Panc1 (cell line): Measurements from ENCODE around the gene FYN. TPM values are rescaled to one million over a fixed set of nuclear protein-coding genes. Genes with fewer than 3 reads are reported as not detected.

ENCODE experiments used
- ATAC-seq: fragments of 200-7000 bp; cut with Tn5 transposase; 2 replicates; pipeline ENCODE4 v1.9.1; 2020; ENCODE audit warnings: mild to moderate bottlenecking, moderate library complexity
- BruUV-seq: library from RNA; stranded (reverse); fragments of 400-500 nt; replicated peaks from 2 replicates; lab custom pipeline; 2021; lab: Mats Ljungman, UMichigan
- CTCF ChIA-PET: fragments of 300-600 bp; sonication (Branson Sonifier 250); formaldehyde crosslinking; loops from one replicate; lab custom pipeline; 2022; ENCODE audit warnings: antibody characterized with exemption; lab: Charles Lee
- POLR2A ChIA-PET: fragments of 300-600 bp; sonication (Branson Sonifier 250); formaldehyde crosslinking; loops from one replicate; lab custom pipeline; 2022; ENCODE audit warnings: antibody characterized with exemption; lab: Charles Lee
- DNase-seq: peaks from one replicate; pipeline ENCODE4 v3.0.0-alpha.2; 2010; ENCODE audit warnings: low read depth, low spot score
- H3K27ac ChIP-seq: 2 replicates; pipeline ENCODE4 v1.5.1; 2011; ENCODE audit warnings: mild to moderate bottlenecking, low read length, inconsistent platforms
- H3K27me3 ChIP-seq: fragments of 200-500 bp; sonication (Bioruptor generic); 2 replicates; pipeline ENCODE4 v1.6.0; 2014; ENCODE audit warnings: low read length, inconsistent platforms; ENCODE audit not compliant: control insufficient read depth, insufficient read depth
- H3K36me3 ChIP-seq: fragments of 200-500 bp; sonication (Bioruptor generic); 2 replicates; pipeline ENCODE4 v1.5.1; 2014; ENCODE audit warnings: inconsistent platforms, mild to moderate bottlenecking, low read length, moderate library complexity; ENCODE audit not compliant: control insufficient read depth, insufficient read depth
- H3K4me1 ChIP-seq: 2 replicates; pipeline ENCODE4 v1.5.1; 2011; ENCODE audit warnings: inconsistent platforms, mild to moderate bottlenecking, low read length, moderate library complexity; ENCODE audit not compliant: control insufficient read depth, insufficient read depth
- H3K4me3 ChIP-seq, 2 experiments: 2 replicates each; pipeline ENCODE4 v1.5.1; 2011 to 2012; ENCODE audit warnings: low read depth in 2 of 2, low read length in 2 of 2, mild to moderate bottlenecking in 2 of 2, inconsistent platforms in 1 of 2, moderate library complexity in 1 of 2
- H3K9me3 ChIP-seq: fragments of 200-500 bp; sonication (Bioruptor generic); 2 replicates; pipeline ENCODE4 v1.5.1; 2014; ENCODE audit warnings: low read depth, mild to moderate bottlenecking, inconsistent platforms, low read length, moderate library complexity; ENCODE audit not compliant: control insufficient read depth, insufficient read depth
- POLR2AphosphoS5 ChIP-seq: IDR thresholded peaks from 2 replicates; pipeline ENCODE4 v1.6.1; 2012; ENCODE audit warnings: mild to moderate bottlenecking, low read depth, low read length, moderate library complexity
- SIN3A ChIP-seq: IDR thresholded peaks from 2 replicates; pipeline ENCODE4 v1.6.1; 2012; ENCODE audit warnings: low read depth, mild to moderate bottlenecking, low read length, moderate library complexity, borderline replicate concordance; ENCODE audit not compliant: insufficient read depth
- TCF7L2 ChIP-seq: IDR thresholded peaks from 2 replicates; pipeline ENCODE4 v1.6.1; 2011; ENCODE audit warnings: mild to moderate bottlenecking, low read depth, low read length, inconsistent platforms
- in situ Hi-C: cut with HindIII; loops from 2 replicates; pipeline ENCODE4 v1.10.0; 2016; ENCODE audit warnings: low sequenced_read_pairs, low pct_unique_long_range_greater_than_20kb
- intact Hi-C: fragments of 100-400 bp; cut with micrococcal nuclease; formaldehyde crosslinking; loops from one replicate; pipeline ENCODE4 v1.10.0; 2022; ENCODE audit not compliant: unreplicated experiment
- total RNA-seq: library from RNA; stranded (reverse); gene quantifications from one replicate; pipeline ENCODE4 v1.2.1, GENCODE V29; 2021; ENCODE audit not compliant: unreplicated experiment
- TF ChIP-seq, protein P1 (sequence below): fragments of 450-650 bp; IDR thresholded peaks from 2 replicates; pipeline ENCODE4 v1.5.1; 2017; ENCODE audit warnings: mild to moderate bottlenecking
- TF ChIP-seq, protein P2 (sequence below), 2 experiments: IDR thresholded peaks; 2 replicates each; pipeline ENCODE4 v1.6.1; 2011 to 2012; ENCODE audit warnings: low read depth in 2 of 2, control low read depth in 1 of 2, low read length in 1 of 2, mild to moderate bottlenecking in 1 of 2, moderate library complexity in 1 of 2; ENCODE audit not compliant: insufficient read depth in 1 of 2

Gene FYN
- total RNA-seq, 1 experiment from 2014 or later, result 4.2 TPM

DNA sequence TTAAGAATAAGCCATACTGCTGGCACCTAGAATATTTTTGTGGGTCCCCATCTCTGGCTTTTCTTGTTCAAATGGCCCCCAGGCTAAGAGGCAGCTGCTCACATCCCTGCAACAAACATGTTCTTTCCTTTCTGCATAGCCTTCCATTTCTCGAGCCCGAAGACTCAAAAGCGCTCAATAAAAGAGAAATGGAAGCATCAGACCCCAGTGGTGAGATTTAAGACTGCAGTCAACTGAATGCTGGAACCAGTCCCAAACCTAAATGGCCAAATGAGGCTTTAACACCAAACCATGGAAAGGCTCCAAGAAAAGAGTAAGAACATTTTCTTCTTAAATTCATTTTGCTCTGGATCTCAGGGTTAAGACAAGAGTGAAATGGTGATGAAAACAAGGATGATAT lies 145.4 kb downstream of the FYN start:
- H3K27me3 ChIP-seq, result peaks cover 21% of the 10 kb centered on the region
- intact Hi-C loops, result no loop called here
- TF ChIP-seq TCF7L2 (no peak), SIN3A (no peak)
- TF ChIP-seq, protein P1, sequence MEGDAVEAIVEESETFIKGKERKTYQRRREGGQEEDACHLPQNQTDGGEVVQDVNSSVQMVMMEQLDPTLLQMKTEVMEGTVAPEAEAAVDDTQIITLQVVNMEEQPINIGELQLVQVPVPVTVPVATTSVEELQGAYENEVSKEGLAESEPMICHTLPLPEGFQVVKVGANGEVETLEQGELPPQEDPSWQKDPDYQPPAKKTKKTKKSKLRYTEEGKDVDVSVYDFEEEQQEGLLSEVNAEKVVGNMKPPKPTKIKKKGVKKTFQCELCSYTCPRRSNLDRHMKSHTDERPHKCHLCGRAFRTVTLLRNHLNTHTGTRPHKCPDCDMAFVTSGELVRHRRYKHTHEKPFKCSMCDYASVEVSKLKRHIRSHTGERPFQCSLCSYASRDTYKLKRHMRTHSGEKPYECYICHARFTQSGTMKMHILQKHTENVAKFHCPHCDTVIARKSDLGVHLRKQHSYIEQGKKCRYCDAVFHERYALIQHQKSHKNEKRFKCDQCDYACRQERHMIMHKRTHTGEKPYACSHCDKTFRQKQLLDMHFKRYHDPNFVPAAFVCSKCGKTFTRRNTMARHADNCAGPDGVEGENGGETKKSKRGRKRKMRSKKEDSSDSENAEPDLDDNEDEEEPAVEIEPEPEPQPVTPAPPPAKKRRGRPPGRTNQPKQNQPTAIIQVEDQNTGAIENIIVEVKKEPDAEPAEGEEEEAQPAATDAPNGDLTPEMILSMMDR, result peak; percentile 44
- H3K4me3 ChIP-seq, result no peak overlapping the region
- H3K4me1 ChIP-seq, result no peaks in the 10 kb centered on the region
- ChIA-PET CTCF (no interaction called here), POLR2A (no interaction called here)
- no peak overlapping the region for H3K27ac ChIP-seq
- no peak for DNase-seq
- in situ Hi-C loops, result no loop called here
- H3K36me3 ChIP-seq, result no peaks in the 10 kb centered on the region
- no peak for ATAC-seq
- H3K9me3 ChIP-seq, result no peaks in the 10 kb centered on the region
- BruUV-seq, result no TSS peak

DNA sequence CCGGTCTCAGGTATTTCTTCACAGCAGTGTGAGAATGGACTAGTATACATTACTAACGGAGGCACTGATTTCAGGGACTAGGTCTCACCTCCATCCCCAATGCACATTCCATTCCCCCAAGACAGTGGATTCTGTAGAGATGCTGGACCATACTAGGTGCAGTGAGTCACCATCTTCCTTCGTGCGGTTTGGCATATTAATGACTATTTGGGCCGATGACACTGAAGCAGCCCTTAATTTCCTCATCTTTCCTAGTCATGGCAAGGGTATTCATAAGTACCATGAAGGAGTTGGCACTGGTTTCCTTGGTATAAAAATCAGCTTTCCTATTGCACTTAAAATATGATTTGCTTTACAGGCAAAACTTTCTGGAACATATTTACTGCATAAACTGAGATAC lies 146.2 kb downstream of the FYN start:
- ATAC-seq, result no peak
- TF ChIP-seq TCF7L2, result no peak
- no peak for TF ChIP-seq POLR2AphosphoS5
- TF ChIP-seq, protein P1, result no peak
- Histone ChIP-seq H3K9me3 (no peaks in the 10 kb centered on the region), H3K4me3 (no peak overlapping the region), H3K4me1 (no peaks in the 10 kb centered on the region), H3K27ac (no peak overlapping the region), H3K27me3 (peaks cover 25% of the 10 kb centered on the region), H3K36me3 (no peaks in the 10 kb centered on the region)
- CTCF ChIA-PET, result no interaction called here
- POLR2A ChIA-PET, result no interaction called here
- DNase-seq, result no peak
- BruUV-seq, result no TSS peak
- in situ Hi-C loops, result no loop called here
- intact Hi-C loops, result no loop called here

DNA sequence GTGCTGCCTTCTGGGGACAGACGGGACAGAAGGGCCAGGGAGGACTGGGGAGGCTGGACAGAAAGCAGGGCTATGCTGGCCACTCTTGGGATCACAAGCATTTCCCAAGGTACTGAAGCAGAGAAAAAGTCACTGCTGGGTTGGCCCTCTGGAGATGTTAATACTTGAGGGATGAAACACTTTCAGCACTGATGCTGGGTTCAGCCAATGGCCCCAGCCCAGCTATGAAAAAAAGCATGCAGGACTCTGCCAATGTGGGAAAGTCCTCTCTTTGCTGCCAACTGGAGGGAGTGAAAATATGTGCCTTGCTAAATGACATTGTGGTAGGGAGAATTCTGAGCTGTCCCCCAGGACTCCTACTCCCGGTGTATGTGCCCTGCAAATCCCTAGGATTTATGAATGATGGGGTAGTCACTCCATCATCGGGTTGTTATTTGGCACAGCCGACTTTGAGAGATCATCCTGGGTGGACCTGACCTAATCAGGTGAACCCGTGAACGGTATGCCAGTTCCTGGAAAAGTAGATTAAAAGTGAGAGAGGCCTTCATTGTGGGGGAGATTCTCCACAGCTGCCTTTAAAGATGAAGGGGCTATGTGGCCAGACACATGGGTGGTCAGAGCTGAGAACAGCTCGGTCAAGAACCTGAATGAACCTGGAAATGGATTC lies 147.7 kb downstream of the FYN start:
- CTCF ChIA-PET, result interaction anchor here (0.6 kb wide), 1 partner anchor 59 kb away, joined by 14 read pairs; no protein-coding TSS in a partner anchor
- DNase-seq, result no peak
- BruUV-seq, result no TSS peak
- Histone ChIP-seq H3K27ac (no peak overlapping the region), H3K36me3 (no peaks in the 10 kb centered on the region), H3K4me3 (no peak overlapping the region), H3K4me1 (no peaks in the 10 kb centered on the region), H3K27me3 (peaks cover 25% of the 10 kb centered on the region), H3K9me3 (no peaks in the 10 kb centered on the region)
- ATAC-seq, result no peak
- in situ Hi-C loops, result no loop called here
- POLR2A ChIA-PET, result no interaction called here
- intact Hi-C loops, result no loop called here
- TF ChIP-seq, protein P2, sequence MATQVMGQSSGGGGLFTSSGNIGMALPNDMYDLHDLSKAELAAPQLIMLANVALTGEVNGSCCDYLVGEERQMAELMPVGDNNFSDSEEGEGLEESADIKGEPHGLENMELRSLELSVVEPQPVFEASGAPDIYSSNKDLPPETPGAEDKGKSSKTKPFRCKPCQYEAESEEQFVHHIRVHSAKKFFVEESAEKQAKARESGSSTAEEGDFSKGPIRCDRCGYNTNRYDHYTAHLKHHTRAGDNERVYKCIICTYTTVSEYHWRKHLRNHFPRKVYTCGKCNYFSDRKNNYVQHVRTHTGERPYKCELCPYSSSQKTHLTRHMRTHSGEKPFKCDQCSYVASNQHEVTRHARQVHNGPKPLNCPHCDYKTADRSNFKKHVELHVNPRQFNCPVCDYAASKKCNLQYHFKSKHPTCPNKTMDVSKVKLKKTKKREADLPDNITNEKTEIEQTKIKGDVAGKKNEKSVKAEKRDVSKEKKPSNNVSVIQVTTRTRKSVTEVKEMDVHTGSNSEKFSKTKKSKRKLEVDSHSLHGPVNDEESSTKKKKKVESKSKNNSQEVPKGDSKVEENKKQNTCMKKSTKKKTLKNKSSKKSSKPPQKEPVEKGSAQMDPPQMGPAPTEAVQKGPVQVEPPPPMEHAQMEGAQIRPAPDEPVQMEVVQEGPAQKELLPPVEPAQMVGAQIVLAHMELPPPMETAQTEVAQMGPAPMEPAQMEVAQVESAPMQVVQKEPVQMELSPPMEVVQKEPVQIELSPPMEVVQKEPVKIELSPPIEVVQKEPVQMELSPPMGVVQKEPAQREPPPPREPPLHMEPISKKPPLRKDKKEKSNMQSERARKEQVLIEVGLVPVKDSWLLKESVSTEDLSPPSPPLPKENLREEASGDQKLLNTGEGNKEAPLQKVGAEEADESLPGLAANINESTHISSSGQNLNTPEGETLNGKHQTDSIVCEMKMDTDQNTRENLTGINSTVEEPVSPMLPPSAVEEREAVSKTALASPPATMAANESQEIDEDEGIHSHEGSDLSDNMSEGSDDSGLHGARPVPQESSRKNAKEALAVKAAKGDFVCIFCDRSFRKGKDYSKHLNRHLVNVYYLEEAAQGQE (IDR thresholded peaks at IDR 0.05; ENCODE audit: insufficient read depth in 1 of 2, low read depth in 2 of 2, low read length in 1 of 2), result no peak
- TF ChIP-seq TCF7L2 (no peak), SIN3A (no peak), POLR2AphosphoS5 (no peak)
- TF ChIP-seq, protein P1, result no peak
